ENCODE results near the gene ABCC5.

DNA sequence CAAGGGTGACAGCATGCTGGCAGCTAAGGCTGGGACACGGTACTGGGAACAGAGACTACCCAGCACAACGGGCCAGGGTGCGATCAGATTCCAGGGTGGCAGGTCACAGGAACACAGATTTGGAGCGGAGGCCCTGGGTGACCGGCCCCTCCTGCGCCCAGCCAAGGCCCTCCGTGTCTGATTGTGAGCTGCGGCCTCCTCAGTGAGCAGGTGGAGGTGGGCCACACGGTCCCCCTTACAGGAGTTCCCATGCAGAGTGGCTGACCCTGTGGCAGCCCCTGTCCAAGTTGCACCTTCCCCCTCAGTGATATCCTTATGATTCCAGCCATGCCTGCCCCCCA lies 104.1 kb downstream of the ABCC5 start:
- TF ChIP-seq POLR2A (IDR thresholded peaks at IDR 0.05; ENCODE audit: low read depth, low read length) = no peak
- no peak for TF ChIP-seq TAF1 (IDR thresholded peaks at IDR 0.05; ENCODE audit: low read depth, low read length)
- no peak for TF ChIP-seq POU2F2 (IDR thresholded peaks at IDR 0.05; ENCODE audit: low read depth, low read length)
